GM04503 (cell line): ENCODE measurements around the gene GRIK2.

ENCODE experiments used
- DNase-seq: peaks from one replicate; pipeline ENCODE4 v3.0.0-alpha.2; 2012; ENCODE audit warnings: low read depth

Gene GRIK2

GRCh38 chr6:101883505-101883904 is 490.0 kb downstream of the GRIK2 start:
- DNase-seq: no peak

- DNase-seq: no peak
These were observed 494.0 kb downstream of the GRIK2 start for GRCh38 chr6:101887532-101887931.

GRCh38 chr6:101907356-101908217 is 514.1 kb downstream of the GRIK2 start:
- DNase-seq: no peak

GRCh38 chr6:101909366-101909765 is 515.9 kb downstream of the GRIK2 start:
- no peak for DNase-seq

GRCh38 chr6:101912311-101912710 is 518.8 kb downstream of the GRIK2 start:
- no peak for DNase-seq

GRCh38 chr6:101918471-101918870 is 525.0 kb downstream of the GRIK2 start:
- no peak for DNase-seq

GRCh38 chr6:101921829-101922450 is 528.4 kb downstream of the GRIK2 start:
- no peak for DNase-seq

- no peak for DNase-seq
These were observed 532.8 kb downstream of the GRIK2 start for GRCh38 chr6:101926149-101926925.

GRCh38 chr6:101931766-101932165 is 538.3 kb downstream of the GRIK2 start:
- DNase-seq: no peak

GRCh38 chr6:101932704-101933103 is 539.2 kb downstream of the GRIK2 start:
- DNase-seq: no peak

- DNase-seq: no peak
These were observed 542.2 kb downstream of the GRIK2 start for GRCh38 chr6:101935732-101936131.

- no peak for DNase-seq
These were observed 543.0 kb downstream of the GRIK2 start for GRCh38 chr6:101936516-101936915.

- DNase-seq: no peak
These were observed 543.6 kb downstream of the GRIK2 start for GRCh38 chr6:101937108-101937507.

- no peak for DNase-seq
These were observed 546.9 kb downstream of the GRIK2 start for GRCh38 chr6:101940391-101940790.

GRCh38 chr6:101956961-101957360 is 563.5 kb downstream of the GRIK2 start:
- DNase-seq: no peak

GRCh38 chr6:101961357-101961756 is 567.8 kb downstream of the GRIK2 start:
- no peak for DNase-seq

- DNase-seq: no peak
These were observed 587.4 kb downstream of the GRIK2 start for GRCh38 chr6:101980924-101981323.

GRCh38 chr6:101986476-101986875 is 593.0 kb downstream of the GRIK2 start:
- no peak for DNase-seq

GRCh38 chr6:101992286-101992685 is 598.8 kb downstream of the GRIK2 start:
- DNase-seq: no peak

- DNase-seq: no peak
These were observed 601.0 kb downstream of the GRIK2 start for GRCh38 chr6:101994521-101994920.

- DNase-seq: no peak
These were observed 621.9 kb downstream of the GRIK2 start for GRCh38 chr6:102015431-102015830.

- no peak for DNase-seq
These were observed 628.8 kb downstream of the GRIK2 start for GRCh38 chr6:102022281-102022680.

- no peak for DNase-seq
These were observed 629.3 kb downstream of the GRIK2 start for GRCh38 chr6:102022803-102023202.
